ENCODE measurements around the gene SSR4. TPM values are rescaled to one million over a fixed set of nuclear protein-coding genes. Genes with fewer than 3 reads are reported as not detected.
A peak's percentile ranks its signal among the peaks of the same experiment; 100 is the strongest.
"Not testable (repeated sequence)": the region's sequence is repeated elsewhere in the genome, so short reads cannot be mapped to it uniquely, and the experiment has no call there.

The SSR4 gene
- total and polyA plus RNA-seq, 10 of the 15 experiments (the other 5 are each of a cell fraction or from before 2014, with no cell fraction given), result 151 to 521 (median 310) TPM

DNA sequence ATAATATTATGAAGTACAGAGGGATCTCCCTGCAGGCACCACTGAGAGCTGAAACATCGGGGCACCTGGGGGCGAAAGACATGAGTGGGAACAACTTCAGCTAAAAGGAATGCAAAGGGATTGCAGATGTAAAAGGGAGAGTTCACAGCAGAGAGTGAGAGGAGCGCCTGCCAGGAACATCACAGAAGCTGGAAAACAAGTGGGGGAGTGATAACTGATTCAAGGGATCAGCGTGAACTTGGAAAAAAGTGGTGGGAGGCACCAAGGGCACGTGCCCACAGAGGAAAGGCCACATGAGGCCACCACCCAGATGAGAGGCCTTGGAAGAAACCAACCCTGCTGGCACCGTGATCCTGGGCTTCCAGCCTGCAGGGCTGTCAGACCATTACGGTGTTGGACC, 45.5 kb upstream of the SSR4 start:
- DNase-seq (ENCODE audit: low read depth, low spot score); H3K27me3 ChIP-seq (replicated peaks in 1 of 2; ENCODE audit: control insufficient read depth in 2 of 2, insufficient read depth in 2 of 2, low read length in 1 of 2); H4K20me1 ChIP-seq (ENCODE audit: control insufficient read depth, insufficient read depth); CTCF ChIA-PET; BruUV-seq (replicated peaks); H3K36me3 ChIP-seq (ENCODE audit: control insufficient read depth in 2 of 2, insufficient read depth in 2 of 2, low read length in 1 of 2); H2AFZ ChIP-seq (ENCODE audit: control insufficient read depth, low read depth, low read length); in situ Hi-C loops (cut with MboI); H3K9ac ChIP-seq (ENCODE audit: control insufficient read depth, insufficient read depth, low read length); H3K4me2 ChIP-seq (ENCODE audit: control insufficient read depth, insufficient read depth); ATAC-seq; H3K4me1 ChIP-seq (ENCODE audit: control insufficient read depth, insufficient read depth, low read length); intact Hi-C loops (cut with micrococcal nuclease; ENCODE audit: unreplicated experiment); POLR2A ChIA-PET; H3K9me3 ChIP-seq (replicated peaks; ENCODE audit: control insufficient read depth, insufficient read depth, low read length); H3K79me2 ChIP-seq (ENCODE audit: control insufficient read depth, insufficient read depth, low read length); H3K4me3 ChIP-seq; RAD21 ChIA-PET (ENCODE audit: unreplicated experiment); H3K27ac ChIP-seq (ENCODE audit: control insufficient read depth, insufficient read depth); FAIRE-seq: not testable (repeated sequence)
- WGBS (ENCODE audit: insufficient coverage, insufficient replicate concordance, low lambda C conversion rate, missing lambda C conversion rate), result 61% methylated on average over 7 of the region's 7 CpGs
- SMC1A ChIA-PET (ENCODE audit: uncharacterized antibody, unreplicated experiment), result interaction anchor here (0.9 kb wide), 1 partner anchor 82 kb away, joined by 3 read pairs; no protein-coding TSS in a partner anchor

DNA sequence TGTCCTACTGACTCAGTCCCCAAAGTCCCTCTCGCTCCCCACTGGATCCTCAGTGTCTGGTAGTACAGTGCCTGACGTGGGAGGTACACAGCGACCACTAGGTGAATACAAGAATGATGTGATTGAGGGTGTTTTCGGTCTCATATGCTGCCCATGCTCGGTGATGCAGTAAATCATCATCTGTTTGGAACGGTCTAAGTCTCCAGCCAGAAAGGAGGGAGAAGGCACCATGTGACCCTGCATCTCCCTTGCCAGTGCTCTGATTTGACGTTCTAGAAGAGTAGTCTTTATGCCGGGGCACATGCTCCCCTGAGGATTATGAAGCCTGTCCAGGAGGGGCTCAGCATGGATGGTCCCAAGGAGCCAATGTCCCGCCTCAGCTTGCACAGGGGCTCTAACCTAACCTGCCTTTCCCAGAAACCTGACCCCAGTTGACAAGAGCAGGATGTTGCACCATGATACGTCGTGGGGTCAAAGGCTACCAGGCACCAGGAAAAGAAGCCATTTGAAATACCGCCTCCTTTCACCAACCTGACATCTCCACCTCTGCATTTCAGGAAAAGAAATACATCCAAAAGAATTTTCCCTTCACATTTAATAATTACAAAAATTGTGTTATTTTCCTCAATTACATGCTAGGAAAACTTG, 44.2 kb upstream of the SSR4 start:
- Histone ChIP-seq H3K27ac (ENCODE audit: control insufficient read depth, insufficient read depth) (no peak overlapping the region), H3K79me2 (ENCODE audit: control insufficient read depth, insufficient read depth, low read length) (no peaks in the 10 kb centered on the region), H3K4me2 (ENCODE audit: control insufficient read depth, insufficient read depth) (no peak overlapping the region), H4K20me1 (ENCODE audit: control insufficient read depth, insufficient read depth) (no peaks in the 10 kb centered on the region), H3K9me3 (replicated peaks; ENCODE audit: control insufficient read depth, insufficient read depth, low read length) (no peaks in the 10 kb centered on the region), H3K9ac (ENCODE audit: control insufficient read depth, insufficient read depth, low read length) (no peak overlapping the region), H3K36me3 (ENCODE audit: control insufficient read depth in 2 of 2, insufficient read depth in 2 of 2, low read length in 1 of 2) (no peaks in the 10 kb centered on the region), H2AFZ (ENCODE audit: control insufficient read depth, low read depth, low read length) (no peak overlapping the region), H3K27me3 (replicated peaks in 1 of 2; ENCODE audit: control insufficient read depth in 2 of 2, insufficient read depth in 2 of 2, low read length in 1 of 2) (no peaks in the 10 kb centered on the region), H3K4me1 (ENCODE audit: control insufficient read depth, insufficient read depth, low read length) (no peaks in the 10 kb centered on the region), H3K4me3 (no peak overlapping the region)
- DNase-seq (ENCODE audit: low read depth, low spot score) (no peak), FAIRE-seq (no peak), ATAC-seq (peak; percentile 42)
- ChIA-PET POLR2A (no interaction called here), RAD21 (ENCODE audit: unreplicated experiment) (no interaction called here), SMC1A (ENCODE audit: uncharacterized antibody, unreplicated experiment) (no interaction called here), CTCF (no interaction called here)
- intact Hi-C loops (cut with micrococcal nuclease; ENCODE audit: unreplicated experiment) (no loop called here), in situ Hi-C loops (cut with MboI) (no loop called here)
- BruUV-seq (replicated peaks), result no TSS peak
- WGBS (ENCODE audit: insufficient coverage, insufficient replicate concordance, low lambda C conversion rate, missing lambda C conversion rate), result 20% methylated on average over 12 of the region's 12 CpGs
- TF ChIP-seq CHD4 (IDR thresholded peaks at IDR 0.05), result no peak
- TF ChIP-seq ZZZ3 (IDR thresholded peaks at IDR 0.05; ENCODE audit: control insufficient read depth, insufficient read length, low read depth), result no peak
- no peak for TF ChIP-seq ZNF274 (IDR thresholded peaks at IDR 0.05; ENCODE audit: insufficient read depth, insufficient read length)
- TF ChIP-seq MYB (IDR thresholded peaks at IDR 0.05; ENCODE audit: borderline replicate concordance, low read depth, low read length), result no peak
- TF ChIP-seq, protein P1, sequence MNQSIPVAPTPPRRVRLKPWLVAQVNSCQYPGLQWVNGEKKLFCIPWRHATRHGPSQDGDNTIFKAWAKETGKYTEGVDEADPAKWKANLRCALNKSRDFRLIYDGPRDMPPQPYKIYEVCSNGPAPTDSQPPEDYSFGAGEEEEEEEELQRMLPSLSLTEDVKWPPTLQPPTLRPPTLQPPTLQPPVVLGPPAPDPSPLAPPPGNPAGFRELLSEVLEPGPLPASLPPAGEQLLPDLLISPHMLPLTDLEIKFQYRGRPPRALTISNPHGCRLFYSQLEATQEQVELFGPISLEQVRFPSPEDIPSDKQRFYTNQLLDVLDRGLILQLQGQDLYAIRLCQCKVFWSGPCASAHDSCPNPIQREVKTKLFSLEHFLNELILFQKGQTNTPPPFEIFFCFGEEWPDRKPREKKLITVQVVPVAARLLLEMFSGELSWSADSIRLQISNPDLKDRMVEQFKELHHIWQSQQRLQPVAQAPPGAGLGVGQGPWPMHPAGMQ (IDR thresholded peaks at IDR 0.05; ENCODE audit: borderline replicate concordance), result no peak
- TF ChIP-seq ZNF384 (IDR thresholded peaks at IDR 0.05; ENCODE audit: borderline replicate concordance, low read depth, low read length), result no peak
- no peak for TF ChIP-seq PML (IDR thresholded peaks at IDR 0.05; ENCODE audit: low read length)
- TF ChIP-seq ZNF687 (IDR thresholded peaks at IDR 0.05), result no peak

Measured in GM12878 (cell line).